GM12878 (cell line): Measurements from ENCODE around the gene SETD2. TPM values are rescaled to one million over a fixed set of nuclear protein-coding genes. Genes with fewer than 3 reads are reported as not detected.
A peak's percentile ranks its signal among the peaks of the same experiment; 100 is the strongest.

Experiments used
- CHD1 ChIP-seq: IDR thresholded peaks from 2 replicates; pipeline ENCODE4 v1.6.1; 2012; ENCODE audit warnings: low read depth, low read length, improper control_type of control experiment
- CREB1 ChIP-seq: IDR thresholded peaks from 2 replicates; pipeline ENCODE4 v1.6.1; 2012; ENCODE audit warnings: low read depth, mild to moderate bottlenecking, inconsistent platforms
- EED ChIP-seq: sonication (generic); IDR thresholded peaks from 2 replicates; pipeline ENCODE4 v1.6.1; 2016; ENCODE audit warnings: antibody characterized with exemption, low read depth
- ESRRA ChIP-seq: IDR thresholded peaks from 2 replicates; pipeline ENCODE4 v1.6.1; 2012; ENCODE audit warnings: mild to moderate bottlenecking, low read length, improper control_type of control experiment
- HDAC6 ChIP-seq: fragments of 200-600 bp; sonication (generic); IDR thresholded peaks from one replicate; pipeline ENCODE4 v1.8.0; 2017; ENCODE audit warnings: antibody characterized with exemption; ENCODE audit not compliant: unreplicated experiment
- IKZF2 ChIP-seq, 2 experiments: fragments of 450-650 bp; IDR thresholded peaks; 2 replicates each; pipeline ENCODE4 v1.6.1; 2017; ENCODE audit warnings: mild to moderate bottlenecking in 2 of 2, moderate library complexity in 2 of 2
- JUND ChIP-seq: IDR thresholded peaks from 2 replicates; pipeline ENCODE4 v1.6.1; 2012; ENCODE audit warnings: low read depth, mild to moderate bottlenecking, low read length, improper control_type of control experiment, moderate library complexity
- KLF5 ChIP-seq: fragments of 450-650 bp; IDR thresholded peaks from 2 replicates; pipeline ENCODE4 v1.6.1; 2014; ENCODE audit warnings: mild to moderate bottlenecking; ENCODE audit not compliant: partially characterized antibody
- MYC ChIP-seq: IDR thresholded peaks from 2 replicates; pipeline ENCODE4 v1.6.1; 2011; ENCODE audit warnings: mild to moderate bottlenecking, low read length, moderate library complexity, inconsistent platforms; ENCODE audit not compliant: insufficient read depth, insufficient replicate concordance, insufficient read length, severe bottlenecking
- PAX8 ChIP-seq: fragments of 450-650 bp; IDR thresholded peaks from 2 replicates; pipeline ENCODE4 v1.6.1; 2017; ENCODE audit warnings: mild to moderate bottlenecking, moderate library complexity
- POLR2A ChIP-seq: IDR thresholded peaks from 2 replicates; pipeline ENCODE4 v1.6.1; 2011; ENCODE audit warnings: low read depth, mild to moderate bottlenecking, low read length
- SMARCA5 ChIP-seq: fragments of 450-650 bp; IDR thresholded peaks from 2 replicates; pipeline ENCODE4 v1.6.1; 2017; ENCODE audit warnings: mild to moderate bottlenecking
- TAF1 ChIP-seq: IDR thresholded peaks from 2 replicates; pipeline ENCODE4 v1.6.1; 2011; ENCODE audit warnings: mild to moderate bottlenecking, low read depth, low read length, borderline replicate concordance
- TBL1XR1 ChIP-seq: IDR thresholded peaks from 2 replicates; pipeline ENCODE4 v1.6.1; 2012; ENCODE audit warnings: low read depth, low read length, improper control_type of control experiment
- TCF3 ChIP-seq: IDR thresholded peaks from 2 replicates; pipeline ENCODE4 v1.6.1; 2012; ENCODE audit warnings: low read depth, mild to moderate bottlenecking, low read length, borderline replicate concordance; ENCODE audit not compliant: insufficient read depth
- ZNF217 ChIP-seq: fragments of 450-650 bp; IDR thresholded peaks from 2 replicates; pipeline ENCODE4 v1.6.1; 2017; ENCODE audit warnings: antibody characterized with exemption, mild to moderate bottlenecking
- polyA plus RNA-seq, 11 experiments: library from polyadenylated mRNA; depleted of rRNA in 4 of 11; unstranded in 6 of 11; stranded (reverse) in 5 of 11; fragments of >200 nt; fragmentation: Nextera tagmentation in 4 of 11; fragmentation: Illumina TruSeq in 1 of 11; extraction: Ambion mirVana in 4 of 11; extraction: Trizol in 1 of 11; gene quantifications; 1 replicate in 1 of 11; 2 replicates in 10 of 11; pipeline versions ENCODE4 v1.2.1 to v1.2.3, GENCODE V29; 2011 to 2016; ENCODE audit warnings: inconsistent platforms in 2 of 11, missing spikeins in 2 of 11, low read depth in 1 of 11
- total RNA-seq, 4 experiments: library from RNA; depleted of rRNA in 3 of 4; stranded (reverse); fragments of >200 nt in 3 of 4; fragmentation: Illumina TruSeq in 1 of 4; extraction: Trizol in 1 of 4; gene quantifications; 2 replicates each; pipeline versions ENCODE4 v1.2.1 to v1.2.3, GENCODE V29; 2013 to 2021
- TF ChIP-seq, protein P1 (sequence below): IDR thresholded peaks from 2 replicates; pipeline ENCODE4 v1.6.1; 2012; ENCODE audit warnings: improper control_type of control experiment, low read depth, low read length; ENCODE audit not compliant: insufficient replicate concordance
- TF ChIP-seq, protein P2 (sequence below): IDR thresholded peaks from 2 replicates; pipeline ENCODE4 v1.6.1; 2011; ENCODE audit warnings: low read depth, mild to moderate bottlenecking, low read length, moderate library complexity, borderline replicate concordance; ENCODE audit errors: extremely low read depth
- TF ChIP-seq, protein P3 (sequence below): fragments of 450-650 bp; IDR thresholded peaks from 2 replicates; pipeline ENCODE4 v1.6.1; 2017; ENCODE audit warnings: mild to moderate bottlenecking
- TF ChIP-seq, protein P4 (sequence below): fragments of 450-650 bp; formaldehyde crosslinking; IDR thresholded peaks from 2 replicates; pipeline ENCODE4 v1.4.0; 2020; ENCODE audit warnings: mild to moderate bottlenecking, moderate library complexity

The SETD2 gene
- total and polyA plus RNA-seq, 10 of the 15 experiments (the other 5 are each of a cell fraction or from before 2014, with no cell fraction given): 8.4 to 44.9 (median 24.5) TPM

DNA sequence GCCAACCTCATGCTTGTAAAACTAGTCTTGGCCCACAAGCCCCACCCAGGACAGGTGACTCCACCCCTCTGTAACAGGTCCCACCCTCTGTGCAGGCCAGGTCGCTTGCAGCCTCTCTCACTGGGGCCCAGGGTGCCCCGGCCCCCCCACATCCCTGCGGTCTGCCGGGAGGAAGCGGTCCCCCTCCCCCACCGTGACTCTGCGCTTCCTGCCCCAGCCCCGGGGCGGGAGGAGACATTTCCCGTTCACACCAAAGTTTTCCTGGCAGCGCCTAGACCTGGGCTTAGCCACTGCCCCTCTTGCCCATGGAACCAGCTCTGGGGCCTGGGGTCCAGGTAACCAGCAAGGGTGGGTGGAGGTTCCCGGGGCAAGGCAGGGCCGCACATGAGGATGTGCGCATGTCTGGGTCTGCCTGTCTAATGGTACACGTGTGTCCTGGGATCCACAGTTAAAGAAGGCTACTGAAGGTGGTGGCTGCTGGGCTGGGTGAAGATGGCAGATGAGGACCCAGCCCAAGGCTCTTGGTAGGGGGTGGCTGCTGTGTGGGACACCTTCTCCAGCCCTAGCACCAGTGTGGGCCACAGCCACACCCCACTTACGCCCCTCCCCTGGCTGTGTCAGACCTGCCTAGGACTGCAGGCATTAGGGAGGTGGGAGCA is 176.0 kb downstream of the SETD2 start (continued):
- TF ChIP-seq, protein P1, sequence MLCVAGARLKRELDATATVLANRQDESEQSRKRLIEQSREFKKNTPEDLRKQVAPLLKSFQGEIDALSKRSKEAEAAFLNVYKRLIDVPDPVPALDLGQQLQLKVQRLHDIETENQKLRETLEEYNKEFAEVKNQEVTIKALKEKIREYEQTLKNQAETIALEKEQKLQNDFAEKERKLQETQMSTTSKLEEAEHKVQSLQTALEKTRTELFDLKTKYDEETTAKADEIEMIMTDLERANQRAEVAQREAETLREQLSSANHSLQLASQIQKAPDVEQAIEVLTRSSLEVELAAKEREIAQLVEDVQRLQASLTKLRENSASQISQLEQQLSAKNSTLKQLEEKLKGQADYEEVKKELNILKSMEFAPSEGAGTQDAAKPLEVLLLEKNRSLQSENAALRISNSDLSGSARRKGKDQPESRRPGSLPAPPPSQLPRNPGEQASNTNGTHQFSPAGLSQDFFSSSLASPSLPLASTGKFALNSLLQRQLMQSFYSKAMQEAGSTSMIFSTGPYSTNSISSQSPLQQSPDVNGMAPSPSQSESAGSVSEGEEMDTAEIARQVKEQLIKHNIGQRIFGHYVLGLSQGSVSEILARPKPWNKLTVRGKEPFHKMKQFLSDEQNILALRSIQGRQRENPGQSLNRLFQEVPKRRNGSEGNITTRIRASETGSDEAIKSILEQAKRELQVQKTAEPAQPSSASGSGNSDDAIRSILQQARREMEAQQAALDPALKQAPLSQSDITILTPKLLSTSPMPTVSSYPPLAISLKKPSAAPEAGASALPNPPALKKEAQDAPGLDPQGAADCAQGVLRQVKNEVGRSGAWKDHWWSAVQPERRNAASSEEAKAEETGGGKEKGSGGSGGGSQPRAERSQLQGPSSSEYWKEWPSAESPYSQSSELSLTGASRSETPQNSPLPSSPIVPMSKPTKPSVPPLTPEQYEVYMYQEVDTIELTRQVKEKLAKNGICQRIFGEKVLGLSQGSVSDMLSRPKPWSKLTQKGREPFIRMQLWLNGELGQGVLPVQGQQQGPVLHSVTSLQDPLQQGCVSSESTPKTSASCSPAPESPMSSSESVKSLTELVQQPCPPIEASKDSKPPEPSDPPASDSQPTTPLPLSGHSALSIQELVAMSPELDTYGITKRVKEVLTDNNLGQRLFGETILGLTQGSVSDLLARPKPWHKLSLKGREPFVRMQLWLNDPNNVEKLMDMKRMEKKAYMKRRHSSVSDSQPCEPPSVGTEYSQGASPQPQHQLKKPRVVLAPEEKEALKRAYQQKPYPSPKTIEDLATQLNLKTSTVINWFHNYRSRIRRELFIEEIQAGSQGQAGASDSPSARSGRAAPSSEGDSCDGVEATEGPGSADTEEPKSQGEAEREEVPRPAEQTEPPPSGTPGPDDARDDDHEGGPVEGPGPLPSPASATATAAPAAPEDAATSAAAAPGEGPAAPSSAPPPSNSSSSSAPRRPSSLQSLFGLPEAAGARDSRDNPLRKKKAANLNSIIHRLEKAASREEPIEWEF: no peak
- TF ChIP-seq, protein P2, sequence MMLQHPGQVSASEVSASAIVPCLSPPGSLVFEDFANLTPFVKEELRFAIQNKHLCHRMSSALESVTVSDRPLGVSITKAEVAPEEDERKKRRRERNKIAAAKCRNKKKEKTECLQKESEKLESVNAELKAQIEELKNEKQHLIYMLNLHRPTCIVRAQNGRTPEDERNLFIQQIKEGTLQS: no peak
- TF ChIP-seq CHD1: no peak
- TF ChIP-seq ZNF217: no peak
- TF ChIP-seq JUND: no peak
- TF ChIP-seq, protein P3, sequence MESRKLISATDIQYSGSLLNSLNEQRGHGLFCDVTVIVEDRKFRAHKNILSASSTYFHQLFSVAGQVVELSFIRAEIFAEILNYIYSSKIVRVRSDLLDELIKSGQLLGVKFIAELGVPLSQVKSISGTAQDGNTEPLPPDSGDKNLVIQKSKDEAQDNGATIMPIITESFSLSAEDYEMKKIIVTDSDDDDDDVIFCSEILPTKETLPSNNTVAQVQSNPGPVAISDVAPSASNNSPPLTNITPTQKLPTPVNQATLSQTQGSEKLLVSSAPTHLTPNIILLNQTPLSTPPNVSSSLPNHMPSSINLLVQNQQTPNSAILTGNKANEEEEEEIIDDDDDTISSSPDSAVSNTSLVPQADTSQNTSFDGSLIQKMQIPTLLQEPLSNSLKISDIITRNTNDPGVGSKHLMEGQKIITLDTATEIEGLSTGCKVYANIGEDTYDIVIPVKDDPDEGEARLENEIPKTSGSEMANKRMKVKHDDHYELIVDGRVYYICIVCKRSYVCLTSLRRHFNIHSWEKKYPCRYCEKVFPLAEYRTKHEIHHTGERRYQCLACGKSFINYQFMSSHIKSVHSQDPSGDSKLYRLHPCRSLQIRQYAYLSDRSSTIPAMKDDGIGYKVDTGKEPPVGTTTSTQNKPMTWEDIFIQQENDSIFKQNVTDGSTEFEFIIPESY: no peak
- TF ChIP-seq, protein P4, sequence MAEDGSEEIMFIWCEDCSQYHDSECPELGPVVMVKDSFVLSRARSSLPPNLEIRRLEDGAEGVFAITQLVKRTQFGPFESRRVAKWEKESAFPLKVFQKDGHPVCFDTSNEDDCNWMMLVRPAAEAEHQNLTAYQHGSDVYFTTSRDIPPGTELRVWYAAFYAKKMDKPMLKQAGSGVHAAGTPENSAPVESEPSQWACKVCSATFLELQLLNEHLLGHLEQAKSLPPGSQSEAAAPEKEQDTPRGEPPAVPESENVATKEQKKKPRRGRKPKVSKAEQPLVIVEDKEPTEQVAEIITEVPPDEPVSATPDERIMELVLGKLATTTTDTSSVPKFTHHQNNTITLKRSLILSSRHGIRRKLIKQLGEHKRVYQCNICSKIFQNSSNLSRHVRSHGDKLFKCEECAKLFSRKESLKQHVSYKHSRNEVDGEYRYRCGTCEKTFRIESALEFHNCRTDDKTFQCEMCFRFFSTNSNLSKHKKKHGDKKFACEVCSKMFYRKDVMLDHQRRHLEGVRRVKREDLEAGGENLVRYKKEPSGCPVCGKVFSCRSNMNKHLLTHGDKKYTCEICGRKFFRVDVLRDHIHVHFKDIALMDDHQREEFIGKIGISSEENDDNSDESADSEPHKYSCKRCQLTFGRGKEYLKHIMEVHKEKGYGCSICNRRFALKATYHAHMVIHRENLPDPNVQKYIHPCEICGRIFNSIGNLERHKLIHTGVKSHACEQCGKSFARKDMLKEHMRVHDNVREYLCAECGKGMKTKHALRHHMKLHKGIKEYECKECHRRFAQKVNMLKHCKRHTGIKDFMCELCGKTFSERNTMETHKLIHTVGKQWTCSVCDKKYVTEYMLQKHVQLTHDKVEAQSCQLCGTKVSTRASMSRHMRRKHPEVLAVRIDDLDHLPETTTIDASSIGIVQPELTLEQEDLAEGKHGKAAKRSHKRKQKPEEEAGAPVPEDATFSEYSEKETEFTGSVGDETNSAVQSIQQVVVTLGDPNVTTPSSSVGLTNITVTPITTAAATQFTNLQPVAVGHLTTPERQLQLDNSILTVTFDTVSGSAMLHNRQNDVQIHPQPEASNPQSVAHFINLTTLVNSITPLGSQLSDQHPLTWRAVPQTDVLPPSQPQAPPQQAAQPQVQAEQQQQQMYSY (CRISPR knock-in tag): no peak
- no peak for TF ChIP-seq SMARCA5
- TF ChIP-seq HDAC6: no peak
- TF ChIP-seq EED: peak; percentile 93
- TF ChIP-seq IKZF2 (IDR thresholded peaks at IDR 0.05): peak; percentile 84 to 87
- TF ChIP-seq TAF1: peak; percentile 60; the same call in 1 of the 2 replicates
- TF ChIP-seq POLR2A: peak; percentile 68
- TF ChIP-seq CREB1: peak; percentile 59; the same call in 1 of the 2 replicates
- TF ChIP-seq MYC: no peak
- no peak for TF ChIP-seq ESRRA
- TF ChIP-seq PAX8: no peak
- peak; percentile 61; the same call in 1 of the 2 replicates for TF ChIP-seq TBL1XR1
- peak; percentile 44 for TF ChIP-seq KLF5
- peak; percentile 46; the same call in 1 of the 2 replicates for TF ChIP-seq TCF3
